HG03575 (cell line): Measurements from ENCODE around the gene AXIN1.
"Not testable (repeated sequence)": the region's sequence is repeated elsewhere in the genome, so short reads cannot be mapped to it uniquely, and the experiment has no call there.

Experiments
- ATAC-seq: cut with Tn5 transposase; IDR thresholded peaks from one replicate; pipeline ENCODE4 v1.9.1; 2021; ENCODE audit not compliant: unreplicated experiment, insufficient number of reproducible peaks, low FRiP score; ENCODE audit errors: extremely low read depth

The AXIN1 gene

GRCh38 chr16:360698-361336 is 8.3 kb upstream of the AXIN1 start:
- ATAC-seq: no peak

- no peak for ATAC-seq
Measured at GRCh38 chr16:359871-360697, 7.6 kb upstream of the AXIN1 start.

- no peak for ATAC-seq
Measured at GRCh38 chr16:359067-359763, 6.7 kb upstream of the AXIN1 start.

- no peak for ATAC-seq
Measured at GRCh38 chr16:356741-357140, 4.2 kb upstream of the AXIN1 start.

GRCh38 chr16:354971-355461 is 2.5 kb upstream of the AXIN1 start:
- ATAC-seq: no peak

GRCh38 chr16:354291-354881 is 1.9 kb upstream of the AXIN1 start:
- no peak for ATAC-seq

- ATAC-seq: no peak
Measured at GRCh38 chr16:353404-354290, 1.1 kb upstream of the AXIN1 start.

GRCh38 chr16:351804-352520 is 561 bp downstream of the AXIN1 start:
- no peak for ATAC-seq

GRCh38 chr16:350203-350602 is 2.3 kb downstream of the AXIN1 start:
- ATAC-seq: no peak

GRCh38 chr16:349211-349610 is 3.3 kb downstream of the AXIN1 start:
- ATAC-seq: no peak

GRCh38 chr16:348495-348894 is 4.0 kb downstream of the AXIN1 start:
- ATAC-seq: not testable (repeated sequence)

- ATAC-seq: no peak
Measured at GRCh38 chr16:347203-347602, 5.3 kb downstream of the AXIN1 start.

GRCh38 chr16:346587-346986 is 5.9 kb downstream of the AXIN1 start:
- ATAC-seq: no peak

GRCh38 chr16:345772-346171 is 6.8 kb downstream of the AXIN1 start:
- no peak for ATAC-seq

- no peak for ATAC-seq
Measured at GRCh38 chr16:342455-343213, 9.9 kb downstream of the AXIN1 start.

- ATAC-seq: not testable (repeated sequence)
Measured at GRCh38 chr16:341974-342336, 10.6 kb downstream of the AXIN1 start.
